ENCODE measurements around the gene OR4M1.
"Not testable (repeated sequence)": the region's sequence is repeated elsewhere in the genome, so short reads cannot be mapped to it uniquely, and the experiment has no call there.

Gene OR4M1

GRCh38 chr14:19771895-19772430 is 1.3 kb upstream of the OR4M1 start:
- H3K4me1 ChIP-seq (ENCODE audit: control insufficient read depth, insufficient read depth, low read depth, low read length) = no peaks in the 10 kb centered on the region
- H3K9me3 ChIP-seq (ENCODE audit: control insufficient read depth, low read length) = peaks cover 16% of the 10 kb centered on the region
- H3K27ac ChIP-seq (ENCODE audit: low read length, poor library complexity, severe bottlenecking) = no peak overlapping the region
- H3K79me1 ChIP-seq (replicated peaks; ENCODE audit: low read length, poor library complexity, severe bottlenecking) = no peaks in the 10 kb centered on the region
- H3K14ac ChIP-seq (ENCODE audit: low read length in 2 of 2) = no peak overlapping the region
- no peak for DNase-seq
- WGBS = 92% methylated on average over 1 of the region's 1 CpG
- no peak overlapping the region for H2BK5ac ChIP-seq (ENCODE audit: low read depth, low read length, poor library complexity, severe bottlenecking)
- no peaks in the 10 kb centered on the region for H3K27me3 ChIP-seq (ENCODE audit: control insufficient read depth in 1 of 2, insufficient read depth in 1 of 2, low read length in 2 of 2)
- H3K4me2 ChIP-seq (ENCODE audit: low read length, poor library complexity, severe bottlenecking) = no peak overlapping the region
- no peak overlapping the region for H4K91ac ChIP-seq (ENCODE audit: low read length)
- no peak overlapping the region for H2BK15ac ChIP-seq (ENCODE audit: low read depth, poor library complexity, severe bottlenecking)
- no peak overlapping the region for H2AK5ac ChIP-seq (ENCODE audit: low read length, severe bottlenecking)
- no peak overlapping the region for H3K18ac ChIP-seq (ENCODE audit: low read depth in 1 of 2, low read length in 2 of 2)
- no peak overlapping the region for H2BK12ac ChIP-seq (ENCODE audit: low read length in 2 of 2)
- H3K36me3 ChIP-seq (ENCODE audit: control insufficient read depth in 1 of 2, insufficient read depth in 2 of 2, low read depth in 1 of 2, low read length in 2 of 2) = no peaks in the 10 kb centered on the region
- no peak overlapping the region for H3K4me3 ChIP-seq (ENCODE audit: insufficient read depth in 1 of 2, low read depth in 1 of 2, low read length in 2 of 2)
- no peak overlapping the region for H2AFZ ChIP-seq (ENCODE audit: low read depth, low read length)
- no peak overlapping the region for H3K4ac ChIP-seq (ENCODE audit: low read depth in 1 of 2, low read length in 2 of 2)
- no peak overlapping the region for H4K8ac ChIP-seq (ENCODE audit: low read length)
- H3K9ac ChIP-seq (ENCODE audit: low read length) = no peak overlapping the region
- no peak overlapping the region for H3K23ac ChIP-seq (ENCODE audit: low read length in 2 of 2)
- no peak overlapping the region for H2BK120ac ChIP-seq (ENCODE audit: low read depth, low read length)

- H2AFZ ChIP-seq (ENCODE audit: low read depth, low read length); H4K91ac ChIP-seq (ENCODE audit: low read length); H3K4me3 ChIP-seq (ENCODE audit: insufficient read depth in 1 of 2, low read depth in 1 of 2, low read length in 2 of 2); H3K36me3 ChIP-seq (ENCODE audit: control insufficient read depth in 1 of 2, insufficient read depth in 2 of 2, low read depth in 1 of 2, low read length in 2 of 2); H2BK12ac ChIP-seq (ENCODE audit: low read length in 2 of 2); H3K27ac ChIP-seq (ENCODE audit: low read length, poor library complexity, severe bottlenecking); H3K14ac ChIP-seq (ENCODE audit: low read length in 2 of 2); H3K4me1 ChIP-seq (ENCODE audit: control insufficient read depth, insufficient read depth, low read depth, low read length); DNase-seq; H2BK5ac ChIP-seq (ENCODE audit: low read depth, low read length, poor library complexity, severe bottlenecking); H4K8ac ChIP-seq (ENCODE audit: low read length); H2BK120ac ChIP-seq (ENCODE audit: low read depth, low read length); H3K4ac ChIP-seq (ENCODE audit: low read depth in 1 of 2, low read length in 2 of 2); H2BK15ac ChIP-seq (ENCODE audit: low read depth, poor library complexity, severe bottlenecking); H3K79me1 ChIP-seq (replicated peaks; ENCODE audit: low read length, poor library complexity, severe bottlenecking); H2AK5ac ChIP-seq (ENCODE audit: low read length, severe bottlenecking); H3K4me2 ChIP-seq (ENCODE audit: low read length, poor library complexity, severe bottlenecking); H3K23ac ChIP-seq (ENCODE audit: low read length in 2 of 2); H3K9ac ChIP-seq (ENCODE audit: low read length); H3K18ac ChIP-seq (ENCODE audit: low read depth in 1 of 2, low read length in 2 of 2); H3K27me3 ChIP-seq (ENCODE audit: control insufficient read depth in 1 of 2, insufficient read depth in 1 of 2, low read length in 2 of 2): not testable (repeated sequence)
- H3K9me3 ChIP-seq (ENCODE audit: control insufficient read depth, low read length) = peaks cover 16% of the 10 kb centered on the region
- WGBS = no CpG with 5 or more reads among the region's 2 CpGs
These were observed 850 bp upstream of the OR4M1 start for GRCh38 chr14:19772454-19772853.

GRCh38 chr14:19775587-19775986 is 2.3 kb downstream of the OR4M1 start:
- no peak for DNase-seq
- Histone ChIP-seq H3K36me3 (ENCODE audit: control insufficient read depth in 1 of 2, insufficient read depth in 2 of 2, low read depth in 1 of 2, low read length in 2 of 2) (no peaks in the 10 kb centered on the region), H3K79me1 (replicated peaks; ENCODE audit: low read length, poor library complexity, severe bottlenecking) (no peaks in the 10 kb centered on the region), H3K4me1 (ENCODE audit: control insufficient read depth, insufficient read depth, low read depth, low read length) (no peaks in the 10 kb centered on the region), H2AFZ (ENCODE audit: low read depth, low read length) (no peak overlapping the region), H3K27ac (ENCODE audit: low read length, poor library complexity, severe bottlenecking) (no peak overlapping the region), H3K9me3 (ENCODE audit: control insufficient read depth, low read length) (peaks cover 16% of the 10 kb centered on the region), H3K4ac (ENCODE audit: low read depth in 1 of 2, low read length in 2 of 2) (no peak overlapping the region), H2BK5ac (ENCODE audit: low read depth, low read length, poor library complexity, severe bottlenecking) (no peak overlapping the region), H4K8ac (ENCODE audit: low read length) (no peak overlapping the region), H2BK15ac (ENCODE audit: low read depth, poor library complexity, severe bottlenecking) (no peak overlapping the region), H2AK5ac (ENCODE audit: low read length, severe bottlenecking) (no peak overlapping the region), H3K4me2 (ENCODE audit: low read length, poor library complexity, severe bottlenecking) (no peak overlapping the region), H3K4me3 (ENCODE audit: insufficient read depth in 1 of 2, low read depth in 1 of 2, low read length in 2 of 2) (no peak overlapping the region), H2BK120ac (ENCODE audit: low read depth, low read length) (no peak overlapping the region), H2BK12ac (ENCODE audit: low read length in 2 of 2) (no peak overlapping the region), H4K91ac (ENCODE audit: low read length) (no peak overlapping the region), H3K23ac (ENCODE audit: low read length in 2 of 2) (no peak overlapping the region), H3K18ac (ENCODE audit: low read depth in 1 of 2, low read length in 2 of 2) (no peak overlapping the region), H3K14ac (ENCODE audit: low read length in 2 of 2) (no peak overlapping the region), H3K9ac (ENCODE audit: low read length) (no peak overlapping the region), H3K27me3 (ENCODE audit: control insufficient read depth in 1 of 2, insufficient read depth in 1 of 2, low read length in 2 of 2) (no peaks in the 10 kb centered on the region)
- no CpG with 5 or more reads among the region's 1 CpG for WGBS

- not testable (repeated sequence) for H3K4me2 ChIP-seq (ENCODE audit: low read length, poor library complexity, severe bottlenecking); H3K36me3 ChIP-seq (ENCODE audit: control insufficient read depth in 1 of 2, insufficient read depth in 2 of 2, low read depth in 1 of 2, low read length in 2 of 2); H3K79me1 ChIP-seq (replicated peaks; ENCODE audit: low read length, poor library complexity, severe bottlenecking); DNase-seq; H3K4me1 ChIP-seq (ENCODE audit: control insufficient read depth, insufficient read depth, low read depth, low read length); H3K4ac ChIP-seq (ENCODE audit: low read depth in 1 of 2, low read length in 2 of 2); H3K14ac ChIP-seq (ENCODE audit: low read length in 2 of 2); H2AFZ ChIP-seq (ENCODE audit: low read depth, low read length); H2BK120ac ChIP-seq (ENCODE audit: low read depth, low read length); H2AK5ac ChIP-seq (ENCODE audit: low read length, severe bottlenecking); H2BK12ac ChIP-seq (ENCODE audit: low read length in 2 of 2); H3K23ac ChIP-seq (ENCODE audit: low read length in 2 of 2); H2BK15ac ChIP-seq (ENCODE audit: low read depth, poor library complexity, severe bottlenecking); H4K8ac ChIP-seq (ENCODE audit: low read length); H3K4me3 ChIP-seq (ENCODE audit: insufficient read depth in 1 of 2, low read depth in 1 of 2, low read length in 2 of 2); H3K27ac ChIP-seq (ENCODE audit: low read length, poor library complexity, severe bottlenecking); H3K27me3 ChIP-seq (ENCODE audit: control insufficient read depth in 1 of 2, insufficient read depth in 1 of 2, low read length in 2 of 2); H3K9ac ChIP-seq (ENCODE audit: low read length); H3K18ac ChIP-seq (ENCODE audit: low read depth in 1 of 2, low read length in 2 of 2); H4K91ac ChIP-seq (ENCODE audit: low read length); H2BK5ac ChIP-seq (ENCODE audit: low read depth, low read length, poor library complexity, severe bottlenecking); H3K9me3 ChIP-seq (ENCODE audit: control insufficient read depth, low read length)
- 78% methylated on average over 15 of the region's 16 CpGs for WGBS
These were observed 12.5 kb downstream of the OR4M1 start for GRCh38 chr14:19785848-19786247.
